Mesendoderm (in vitro differentiated cells): ENCODE data around the gene CLCN3.
A peak's percentile ranks its signal among the peaks of the same experiment; 100 is the strongest.

Source experiments
- DNase-seq: peaks from one replicate; pipeline ENCODE4 v3.0.0; 2013
- H2AK5ac ChIP-seq: 2 replicates; pipeline ENCODE4 v1.6.1; 2013; ENCODE audit warnings: low read length, inconsistent platforms
- H2BK120ac ChIP-seq: 2 replicates; pipeline ENCODE4 v1.6.1; 2013; ENCODE audit warnings: low read depth, mild to moderate bottlenecking, low read length, moderate library complexity, mixed read lengths
- H2BK15ac ChIP-seq: replicated peaks from 2 replicates; pipeline ENCODE4 v1.6.1; 2013; ENCODE audit warnings: low read depth, mild to moderate bottlenecking, moderate library complexity
- H2BK5ac ChIP-seq: 2 replicates; pipeline ENCODE4 v1.6.1; 2013; ENCODE audit warnings: low read length, inconsistent platforms
- H3K18ac ChIP-seq: 2 replicates; pipeline ENCODE4 v1.6.1; 2013; ENCODE audit warnings: mild to moderate bottlenecking, low read length, mixed read lengths
- H3K23ac ChIP-seq: one replicate; pipeline ENCODE4 v1.6.1; 2013; ENCODE audit warnings: low read length
- H3K27ac ChIP-seq: 2 replicates; pipeline ENCODE4 v1.5.1; 2013; ENCODE audit warnings: low read depth, mild to moderate bottlenecking, inconsistent platforms, low read length, moderate library complexity
- H3K27me3 ChIP-seq: 2 replicates; pipeline ENCODE4 v1.6.1; 2013; ENCODE audit warnings: low read length, control low read depth, mild to moderate bottlenecking, inconsistent platforms; ENCODE audit not compliant: insufficient read depth, poor library complexity
- H3K36me3 ChIP-seq: 2 replicates; pipeline ENCODE4 v1.6.1; 2013; ENCODE audit warnings: low read length, inconsistent platforms; ENCODE audit not compliant: control insufficient read depth, insufficient read depth
- H3K4ac ChIP-seq: one replicate; pipeline ENCODE4 v1.6.1; 2013; ENCODE audit warnings: low read depth, mild to moderate bottlenecking, low read length, moderate library complexity
- H3K4me1 ChIP-seq: 2 replicates; pipeline ENCODE4 v1.6.1; 2013; ENCODE audit warnings: low read depth, low read length, inconsistent platforms; ENCODE audit not compliant: control insufficient read depth
- H3K4me2 ChIP-seq: 2 replicates; pipeline ENCODE4 v1.6.1; 2013; ENCODE audit warnings: low read length
- H3K4me3 ChIP-seq: 2 replicates; pipeline ENCODE4 v1.5.1; 2013; ENCODE audit warnings: mild to moderate bottlenecking, low read length
- H3K56ac ChIP-seq: one replicate; pipeline ENCODE4 v1.6.1; 2013; ENCODE audit warnings: low read length
- H3K79me1 ChIP-seq: 2 replicates; pipeline ENCODE4 v1.6.1; 2013; ENCODE audit warnings: low read length, inconsistent platforms
- H3K79me2 ChIP-seq: 2 replicates; pipeline ENCODE4 v1.6.1; 2013; ENCODE audit warnings: mild to moderate bottlenecking, low read length; ENCODE audit not compliant: control insufficient read depth, insufficient read depth
- H3K9ac ChIP-seq: 2 replicates; pipeline ENCODE4 v1.6.1; 2013; ENCODE audit warnings: low read length, inconsistent platforms
- H4K5ac ChIP-seq: one replicate; pipeline ENCODE4 v1.6.1; 2013; ENCODE audit warnings: low read length
- H4K8ac ChIP-seq: one replicate; pipeline ENCODE4 v1.6.1; 2013; ENCODE audit warnings: low read depth, mild to moderate bottlenecking, control low read depth, low read length, moderate library complexity
- WGBS: extraction: QIAGEN DNeasy Blood & Tissue Kit; methylation state at CpG from one replicate; pipeline ENCODE4 v1.1.7; 2013; ENCODE audit warnings: low lambda C conversion rate, missing lambda C conversion rate; ENCODE audit not compliant: insufficient coverage; ENCODE audit errors: extremely low coverage; 5-methylcytosine and 5-hydroxymethylcytosine counted together

The CLCN3 gene

GRCh38 chr4:169615467-169616106, 4.8 kb upstream of the CLCN3 start:
- Histone ChIP-seq H3K79me1 (no peaks in the 10 kb centered on the region), H2BK5ac (no peak overlapping the region), H3K4me1 (no peaks in the 10 kb centered on the region), H3K4ac (no peak overlapping the region), H2BK15ac (no peak overlapping the region), H3K56ac (no peak overlapping the region), H3K36me3 (no peaks in the 10 kb centered on the region), H3K18ac (no peak overlapping the region), H3K23ac (no peak overlapping the region), H2AK5ac (no peak overlapping the region), H3K79me2 (peaks cover 3% of the 10 kb centered on the region), H2BK120ac (no peak overlapping the region), H3K27me3 (no peaks in the 10 kb centered on the region), H3K4me2 (no peak overlapping the region), H3K27ac (no peak overlapping the region), H3K4me3 (no peak overlapping the region), H4K8ac (no peak overlapping the region), H3K9ac (no peak overlapping the region), H4K5ac (no peak overlapping the region)
- DNase-seq: no peak
- no CpG with 5 or more reads among the region's 4 CpGs for WGBS

GRCh38 chr4:169616846-169617245, 3.5 kb upstream of the CLCN3 start:
- no peak overlapping the region for H3K56ac ChIP-seq
- no peak overlapping the region for H2BK120ac ChIP-seq
- no peak overlapping the region for H4K5ac ChIP-seq
- H3K4ac ChIP-seq: no peak overlapping the region
- no peak overlapping the region for H3K9ac ChIP-seq
- no peaks in the 10 kb centered on the region for H3K27me3 ChIP-seq
- no peak overlapping the region for H3K23ac ChIP-seq
- peaks cover under 1% of the 10 kb centered on the region for H3K4me1 ChIP-seq
- no peak overlapping the region for H2AK5ac ChIP-seq
- H3K18ac ChIP-seq: no peak overlapping the region
- peaks cover 11% of the 10 kb centered on the region for H3K79me2 ChIP-seq
- no peaks in the 10 kb centered on the region for H3K36me3 ChIP-seq
- no peak overlapping the region for H2BK15ac ChIP-seq
- H4K8ac ChIP-seq: no peak overlapping the region
- no peak overlapping the region for H3K27ac ChIP-seq
- peaks cover 2% of the 10 kb centered on the region for H3K79me1 ChIP-seq
- H2BK5ac ChIP-seq: no peak overlapping the region
- no peak for DNase-seq
- H3K4me3 ChIP-seq: no peak overlapping the region
- no peak overlapping the region for H3K4me2 ChIP-seq

- Histone ChIP-seq H2BK15ac (no peak overlapping the region), H3K27ac (no peak overlapping the region), H3K9ac (no peak overlapping the region), H3K79me2 (peaks cover 12% of the 10 kb centered on the region), H2BK120ac (no peak overlapping the region), H2BK5ac (no peak overlapping the region), H3K18ac (no peak overlapping the region), H3K79me1 (peaks cover 4% of the 10 kb centered on the region), H3K23ac (no peak overlapping the region), H3K4me3 (no peak overlapping the region), H4K5ac (no peak overlapping the region), H3K4me1 (peaks cover 2% of the 10 kb centered on the region), H3K36me3 (no peaks in the 10 kb centered on the region), H3K4me2 (no peak overlapping the region), H2AK5ac (no peak overlapping the region), H3K56ac (no peak overlapping the region), H3K4ac (no peak overlapping the region), H3K27me3 (no peaks in the 10 kb centered on the region), H4K8ac (no peak overlapping the region)
- no peak for DNase-seq
- WGBS: no CpG with 5 or more reads among the region's 2 CpGs
Measured at GRCh38 chr4:169617306-169617705, 3.1 kb upstream of the CLCN3 start.

- WGBS: no CpG with 5 or more reads among the region's 3 CpGs
- no peak overlapping the region for H3K4me2 ChIP-seq
- no peak overlapping the region for H2AK5ac ChIP-seq
- H2BK5ac ChIP-seq: no peak overlapping the region
- H4K8ac ChIP-seq: no peak overlapping the region
- no peaks in the 10 kb centered on the region for H3K36me3 ChIP-seq
- no peaks in the 10 kb centered on the region for H3K27me3 ChIP-seq
- peaks cover 4% of the 10 kb centered on the region for H3K79me1 ChIP-seq
- no peak for DNase-seq
- no peak overlapping the region for H2BK15ac ChIP-seq
- peaks cover 2% of the 10 kb centered on the region for H3K4me1 ChIP-seq
- no peak overlapping the region for H3K56ac ChIP-seq
- no peak overlapping the region for H3K23ac ChIP-seq
- H3K9ac ChIP-seq: no peak overlapping the region
- H3K27ac ChIP-seq: no peak overlapping the region
- H3K18ac ChIP-seq: no peak overlapping the region
- peaks cover 14% of the 10 kb centered on the region for H3K79me2 ChIP-seq
- H4K5ac ChIP-seq: no peak overlapping the region
- no peak overlapping the region for H3K4me3 ChIP-seq
- no peak overlapping the region for H3K4ac ChIP-seq
- H2BK120ac ChIP-seq: no peak overlapping the region
Measured at GRCh38 chr4:169618286-169618685, 2.1 kb upstream of the CLCN3 start.

- peaks cover 4% of the 10 kb centered on the region for H3K79me1 ChIP-seq
- H3K4me3 ChIP-seq: no peak overlapping the region
- no peak overlapping the region for H3K4ac ChIP-seq
- H3K4me1 ChIP-seq: peaks cover 2% of the 10 kb centered on the region
- no peaks in the 10 kb centered on the region for H3K36me3 ChIP-seq
- H3K23ac ChIP-seq: no peak overlapping the region
- no peak overlapping the region for H3K9ac ChIP-seq
- no peak for DNase-seq
- H3K79me2 ChIP-seq: peaks cover 16% of the 10 kb centered on the region
- no peak overlapping the region for H2BK15ac ChIP-seq
- no peak overlapping the region for H3K27ac ChIP-seq
- H3K27me3 ChIP-seq: no peaks in the 10 kb centered on the region
- no peak overlapping the region for H3K56ac ChIP-seq
- no peak overlapping the region for H4K5ac ChIP-seq
- WGBS: no CpG with 5 or more reads among the region's 4 CpGs
- H3K4me2 ChIP-seq: no peak overlapping the region
- H2BK5ac ChIP-seq: no peak overlapping the region
- H3K18ac ChIP-seq: no peak overlapping the region
- H4K8ac ChIP-seq: no peak overlapping the region
- no peak overlapping the region for H2BK120ac ChIP-seq
- no peak overlapping the region for H2AK5ac ChIP-seq
Measured at GRCh38 chr4:169618986-169619385, 1.4 kb upstream of the CLCN3 start.

GRCh38 chr4:169619518-169619957, 840 bp upstream of the CLCN3 start:
- Histone ChIP-seq H3K9ac (peak overlapping the region; percentile 83), H4K5ac (no peak overlapping the region), H3K23ac (no peak overlapping the region), H3K36me3 (no peaks in the 10 kb centered on the region), H2BK5ac (no peak overlapping the region), H3K79me1 (peaks cover 4% of the 10 kb centered on the region), H4K8ac (no peak overlapping the region), H3K79me2 (peaks cover 16% of the 10 kb centered on the region), H3K27ac (peak overlapping the region; percentile 30), H3K4me2 (peak overlapping the region; percentile 81), H3K4me3 (peak overlapping the region; percentile 76), H2BK120ac (no peak overlapping the region), H3K27me3 (no peaks in the 10 kb centered on the region), H3K4ac (no peak overlapping the region), H3K18ac (no peak overlapping the region), H2AK5ac (no peak overlapping the region), H2BK15ac (no peak overlapping the region), H3K56ac (peak overlapping the region; percentile 85), H3K4me1 (peaks cover 2% of the 10 kb centered on the region)
- DNase-seq: peak; percentile 76
- WGBS: no CpG with 5 or more reads among the region's 12 CpGs
